IPS DF 4.7 (cell line): ENCODE measurements around the gene PYURF.

Experiments
- DNase-seq: peaks from one replicate; pipeline ENCODE4 v3.0.0-alpha.2; 2013; ENCODE audit warnings: low spot score; ENCODE audit errors: extremely low read depth

The PYURF gene

GRCh38 chr4:88511236-88511635 lies 12.3 kb downstream of the PYURF start:
- DNase-seq: no peak

GRCh38 chr4:88503344-88503743 lies 20.2 kb downstream of the PYURF start:
- no peak for DNase-seq

GRCh38 chr4:88497859-88498409 lies 25.6 kb downstream of the PYURF start:
- DNase-seq: no peak

- DNase-seq: no peak
These were observed 34.3 kb downstream of the PYURF start for GRCh38 chr4:88489100-88489761.

GRCh38 chr4:88481537-88481936 lies 42.0 kb downstream of the PYURF start:
- DNase-seq: no peak

- DNase-seq: no peak
These were observed 45.3 kb downstream of the PYURF start for GRCh38 chr4:88478247-88478646.

GRCh38 chr4:88477229-88477860 lies 46.2 kb downstream of the PYURF start:
- DNase-seq: no peak
